ENCODE data around the gene SECTM1.
"Not testable (repeated sequence)": the region's sequence is repeated elsewhere in the genome, so short reads cannot be mapped to it uniquely, and the experiment has no call there.

SECTM1 gene

DNA sequence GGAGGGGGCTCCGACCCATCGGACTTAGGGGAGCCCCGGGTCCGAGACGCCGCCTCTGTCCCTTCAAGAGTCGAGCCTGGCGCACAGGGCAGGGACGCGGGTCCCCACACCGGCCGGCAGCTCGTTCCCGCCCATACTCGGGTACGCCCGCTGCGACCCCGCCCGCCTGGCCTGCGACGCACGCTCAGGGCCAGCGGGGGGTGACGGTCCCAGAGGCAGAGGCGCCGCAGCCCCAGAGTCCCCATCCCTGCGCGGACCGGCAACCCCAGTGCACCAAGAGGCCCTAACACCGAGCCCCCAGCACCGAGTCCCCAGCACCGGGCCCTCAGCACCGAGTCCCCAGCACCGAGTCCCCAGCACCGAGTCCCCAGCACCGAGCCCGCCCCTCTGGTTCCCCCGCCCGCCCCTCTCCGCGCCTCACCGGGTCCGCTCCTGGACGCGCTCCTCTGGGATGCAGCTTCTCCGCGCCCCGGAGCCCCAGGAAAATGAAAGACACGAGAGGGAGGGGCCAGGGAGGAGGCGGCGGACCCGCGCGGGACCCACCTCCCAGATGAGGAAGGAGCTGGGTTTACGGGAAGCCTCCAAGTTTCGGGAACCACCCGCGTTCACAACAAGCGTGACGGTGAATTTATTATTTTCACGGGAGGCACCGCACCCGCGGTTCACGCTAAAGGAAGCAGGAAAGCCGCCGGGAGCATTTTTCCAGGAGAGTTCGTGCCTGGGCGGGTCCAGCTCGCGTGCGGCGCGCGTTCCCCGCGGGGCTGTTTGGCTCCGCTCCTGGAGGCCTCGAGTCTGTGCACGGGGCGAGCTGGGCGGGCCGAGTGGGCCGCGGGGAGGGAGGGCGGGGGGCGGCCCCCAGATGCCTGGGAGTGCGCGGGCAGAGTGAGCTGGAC, at the start of gene SECTM1:
SECTM1 (minus strand) TSS at position 488 of the 893 bp plus-strand sequence. CDS start 6,526 bp downstream, outside the sequence.
- in situ Hi-C loops (cut with MboI; ENCODE audit: low sequenced_read_pairs), result no loop called here

DNA sequence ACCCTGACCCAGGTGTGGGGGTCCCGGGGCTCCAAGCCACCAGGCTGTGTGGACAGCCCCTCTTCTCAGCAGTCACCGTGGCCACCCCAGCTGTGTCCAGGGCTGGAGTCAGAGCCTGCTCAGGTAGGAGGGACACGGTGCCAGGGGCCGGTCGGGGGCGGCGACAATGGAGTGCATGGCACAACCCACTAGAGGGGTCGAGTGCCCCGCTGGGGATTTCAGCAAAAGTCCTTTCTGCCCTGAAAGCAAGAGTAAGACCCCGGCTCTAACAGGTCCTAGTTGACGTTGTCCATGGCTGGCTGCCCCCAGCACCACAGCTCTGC, 49.3 kb upstream of the SECTM1 start:
- in situ Hi-C loops (cut with MboI; ENCODE audit: low sequenced_read_pairs), result no loop called here

DNA sequence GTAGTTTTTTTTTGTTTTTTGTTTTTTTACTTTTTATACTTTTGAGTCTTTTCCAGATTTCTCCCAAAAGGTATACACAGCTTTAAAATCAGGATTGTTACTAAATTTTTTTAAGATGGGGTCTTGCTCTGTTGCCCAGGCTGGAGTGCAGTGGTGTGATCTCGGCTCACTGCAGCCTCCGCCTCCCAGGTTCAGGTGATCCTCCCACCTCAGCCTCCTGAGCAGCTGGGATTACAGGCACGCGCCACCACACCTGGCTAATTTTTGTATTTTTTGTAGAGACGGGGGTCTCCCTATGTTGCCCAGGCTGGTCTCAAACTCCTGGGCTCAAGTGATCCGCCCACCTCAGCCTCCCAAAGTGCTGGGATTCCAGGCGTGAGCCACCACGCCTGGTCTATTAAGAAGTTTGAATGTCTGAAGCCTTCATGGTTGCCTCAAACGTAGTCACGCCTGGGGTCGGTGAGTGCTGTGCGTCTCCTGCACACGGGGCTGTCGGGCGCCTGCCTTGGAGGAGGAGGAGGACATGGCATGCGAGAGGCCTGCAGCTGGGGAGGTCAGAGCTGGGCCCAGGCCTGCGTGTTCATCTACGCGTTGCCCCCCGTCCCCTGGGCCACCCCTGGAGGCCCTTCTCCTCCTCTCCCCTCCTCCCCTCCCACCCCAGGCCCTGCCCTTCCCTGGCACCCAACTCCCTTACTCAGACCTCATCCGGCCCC, 48.8 kb upstream of the SECTM1 start:
- in situ Hi-C loops (cut with MboI; ENCODE audit: low sequenced_read_pairs), result not testable (repeated sequence)

DNA sequence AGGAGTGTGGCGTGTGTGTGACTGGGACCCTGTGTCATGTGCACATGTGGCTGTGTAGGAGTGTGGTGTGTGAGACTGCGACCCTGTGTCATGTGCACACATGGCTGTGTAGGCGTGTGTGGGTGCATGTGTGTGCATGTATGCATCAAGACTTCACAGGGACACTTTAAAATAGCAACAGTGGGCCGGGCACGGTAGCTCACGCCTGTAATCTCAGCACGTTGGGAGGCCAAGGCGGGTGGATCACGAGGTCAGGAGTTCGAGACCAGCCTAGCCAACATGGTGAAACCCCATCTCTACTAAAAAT, 48.1 kb upstream of the SECTM1 start:
- in situ Hi-C loops (cut with MboI; ENCODE audit: low sequenced_read_pairs), result not testable (repeated sequence)

DNA sequence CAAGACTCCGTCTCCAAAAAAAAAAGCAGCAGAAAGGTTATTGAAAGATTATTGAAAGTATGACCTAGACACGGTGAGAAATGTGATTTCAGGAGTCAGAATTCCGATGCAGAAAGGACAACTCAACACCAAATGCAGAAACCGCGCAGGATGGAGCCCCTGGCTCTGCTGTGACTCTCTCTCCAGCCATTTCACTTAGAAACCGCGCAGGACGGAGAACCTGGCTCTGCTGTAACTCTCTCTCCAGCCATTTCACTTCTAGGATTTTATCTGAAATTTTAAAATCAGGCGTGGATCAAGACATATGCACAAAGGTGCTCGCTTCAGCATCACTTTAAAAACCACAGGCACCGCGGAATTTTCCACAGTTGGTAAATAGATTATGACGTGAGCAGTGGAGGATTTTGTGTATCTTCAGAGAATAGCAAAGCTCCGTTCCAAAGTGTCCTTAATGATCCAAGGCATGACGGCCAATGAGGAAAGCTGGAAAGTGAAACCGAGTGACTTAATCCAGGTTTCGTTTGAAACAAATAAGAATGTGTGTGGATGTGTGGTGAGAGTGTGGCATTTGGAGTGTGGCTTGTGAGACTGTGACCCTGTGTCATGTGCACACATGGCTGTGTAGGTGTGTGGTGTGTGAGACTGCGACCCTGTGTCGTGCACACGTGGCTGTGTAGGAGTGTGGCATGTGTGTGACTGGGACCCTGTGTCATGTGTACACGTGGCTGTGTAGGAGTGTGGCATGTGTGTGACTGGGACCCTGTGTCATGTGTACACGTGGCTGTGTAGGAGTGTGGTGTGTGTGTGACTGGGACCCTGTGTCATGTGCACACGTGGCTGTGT, 47.5 kb upstream of the SECTM1 start:
- in situ Hi-C loops (cut with MboI; ENCODE audit: low sequenced_read_pairs), result no loop called here

DNA sequence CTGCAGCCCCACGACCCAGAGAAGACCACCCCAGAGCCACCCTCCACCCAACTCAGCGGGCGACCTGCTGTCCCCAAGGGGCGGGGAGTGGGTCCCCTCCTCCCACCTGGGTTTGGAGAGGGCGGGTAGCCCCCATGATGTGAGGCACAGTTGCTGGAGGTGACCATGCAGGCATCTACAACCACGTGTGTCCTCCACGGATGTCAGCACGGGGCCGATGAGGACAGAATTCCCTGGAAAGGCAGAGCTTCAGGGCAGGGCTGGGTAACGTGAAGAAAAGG, 45.1 kb upstream of the SECTM1 start:
- in situ Hi-C loops (cut with MboI; ENCODE audit: low sequenced_read_pairs), result no loop called here

DNA sequence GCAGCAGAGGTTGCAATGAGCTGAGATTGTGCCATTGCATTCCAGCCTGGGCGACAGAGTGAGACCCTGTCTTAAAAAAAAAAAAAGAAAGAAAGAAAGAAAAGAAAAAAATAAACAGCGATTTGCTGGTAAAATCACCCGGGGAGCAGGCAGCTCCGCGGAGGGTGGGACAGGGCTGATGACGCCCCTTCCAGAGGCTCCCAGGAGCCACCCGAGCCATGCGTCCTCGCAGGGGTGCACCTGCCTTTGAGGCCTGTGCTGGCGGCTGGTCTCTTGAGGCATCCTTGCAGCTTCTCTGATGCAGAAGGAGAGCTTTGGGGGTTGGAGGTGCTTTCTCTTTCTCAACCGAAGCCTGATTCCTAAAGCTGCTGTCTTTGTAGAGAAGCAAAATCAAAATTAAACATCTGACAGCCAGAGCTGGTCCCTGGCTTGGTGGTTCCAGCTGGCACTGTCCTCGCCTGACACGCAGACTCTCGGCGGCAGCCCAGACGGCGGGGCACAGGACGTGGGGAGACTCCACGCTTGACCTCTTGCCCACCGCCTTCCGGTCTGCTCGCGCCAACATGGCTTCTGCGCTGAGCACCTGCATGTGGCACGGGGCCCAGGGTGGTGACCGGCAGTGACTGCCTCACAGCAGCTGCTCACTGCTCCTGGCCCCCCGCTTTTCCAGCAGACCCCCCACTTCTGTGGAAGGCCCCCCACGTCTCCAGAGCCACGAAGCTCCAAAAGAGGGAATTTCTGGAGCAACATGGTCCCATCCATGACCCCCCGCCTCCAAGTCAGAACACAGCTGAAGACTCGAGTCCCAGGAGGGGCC, 44.6 kb upstream of the SECTM1 start:
- in situ Hi-C loops (cut with MboI; ENCODE audit: low sequenced_read_pairs), result no loop called here

DNA sequence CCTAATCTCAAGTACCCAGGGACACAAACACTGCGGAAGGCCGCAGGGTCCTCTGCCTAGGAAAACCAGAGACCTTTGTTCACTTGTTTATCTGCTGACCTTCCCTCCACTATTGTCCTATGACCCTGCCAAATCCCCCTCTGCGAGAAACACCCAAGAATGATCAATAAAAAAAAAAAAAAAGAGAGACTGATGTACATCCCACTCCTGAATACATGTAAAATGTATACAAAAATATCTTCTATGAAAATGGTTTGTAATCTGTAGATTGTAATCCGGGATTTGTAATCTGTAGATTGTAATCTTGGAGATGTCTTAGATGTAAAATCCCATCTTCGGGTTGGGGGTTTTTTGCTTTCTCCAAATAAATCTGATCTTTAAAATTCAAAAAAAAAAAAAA, 43.7 kb upstream of the SECTM1 start:
- in situ Hi-C loops (cut with MboI; ENCODE audit: low sequenced_read_pairs), result not testable (repeated sequence)

DNA sequence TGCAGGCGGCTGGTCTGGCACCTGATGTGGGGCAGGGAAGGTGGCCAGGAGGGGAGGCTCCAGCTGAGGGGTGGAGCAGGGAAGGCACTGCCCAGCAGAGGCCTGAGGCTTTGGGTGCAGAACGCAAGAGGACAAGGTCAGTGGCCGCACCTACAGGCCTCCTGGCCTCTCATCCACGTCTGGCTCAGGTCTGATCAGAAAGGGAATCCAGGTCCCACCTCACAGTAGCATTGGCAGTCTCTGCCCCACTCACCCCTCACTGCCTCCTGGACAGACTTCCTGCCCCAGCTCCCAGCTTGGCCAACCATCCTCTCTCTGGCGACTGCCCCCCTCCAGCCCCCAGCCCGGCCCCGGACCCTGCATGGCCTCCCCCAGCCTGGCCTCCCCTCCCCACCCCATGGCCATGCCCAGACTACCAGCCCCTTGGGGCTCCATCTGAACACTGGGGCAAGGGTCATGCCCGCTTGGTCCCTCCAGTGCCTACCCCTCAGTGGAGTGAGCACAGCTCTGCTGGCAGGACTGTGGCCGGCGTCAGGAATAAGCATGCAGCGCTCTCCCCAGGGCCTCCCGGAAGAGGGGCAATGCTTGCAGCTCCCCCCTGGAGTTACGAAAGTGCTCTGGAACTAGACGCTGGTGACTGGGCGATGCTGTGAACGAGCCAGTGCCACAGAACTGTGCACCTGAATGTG, 42.6 kb upstream of the SECTM1 start:
- in situ Hi-C loops (cut with MboI; ENCODE audit: low sequenced_read_pairs), result no loop called here

DNA sequence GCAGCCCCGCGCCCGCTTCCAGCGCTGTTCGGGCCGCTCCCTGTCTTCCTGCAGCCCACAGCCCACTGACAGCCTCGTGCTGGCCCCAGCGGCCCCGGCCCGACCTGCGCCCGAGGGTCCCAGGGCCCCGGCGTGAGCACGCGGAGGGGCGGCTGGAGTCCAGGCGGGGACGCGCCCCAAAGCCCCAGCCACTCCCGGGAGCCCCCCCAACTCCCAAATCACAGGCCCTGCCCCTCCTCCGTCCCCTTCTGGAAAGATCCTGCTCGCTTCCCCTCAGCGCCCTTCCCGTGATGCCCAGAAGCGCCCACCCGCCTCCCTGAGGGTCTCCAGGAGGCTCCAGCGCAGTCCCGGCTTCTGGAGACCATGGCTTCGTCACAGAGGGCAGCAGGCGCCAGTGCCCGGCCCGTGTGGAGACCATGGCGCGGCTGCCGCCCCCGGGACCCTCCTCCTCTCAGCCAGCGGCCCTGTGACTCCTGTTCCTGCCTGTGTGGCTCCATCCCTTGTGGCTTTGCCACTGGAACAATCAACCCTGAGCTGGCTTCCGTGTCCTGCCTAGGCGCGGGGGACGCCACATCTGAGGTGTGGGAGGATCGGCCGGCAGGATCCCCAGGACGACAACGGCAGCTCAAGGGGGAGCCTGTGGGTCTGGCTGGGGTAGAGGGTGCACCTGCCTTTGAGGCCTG, 41.9 kb upstream of the SECTM1 start:
- in situ Hi-C loops (cut with MboI; ENCODE audit: low sequenced_read_pairs), result no loop called here

DNA sequence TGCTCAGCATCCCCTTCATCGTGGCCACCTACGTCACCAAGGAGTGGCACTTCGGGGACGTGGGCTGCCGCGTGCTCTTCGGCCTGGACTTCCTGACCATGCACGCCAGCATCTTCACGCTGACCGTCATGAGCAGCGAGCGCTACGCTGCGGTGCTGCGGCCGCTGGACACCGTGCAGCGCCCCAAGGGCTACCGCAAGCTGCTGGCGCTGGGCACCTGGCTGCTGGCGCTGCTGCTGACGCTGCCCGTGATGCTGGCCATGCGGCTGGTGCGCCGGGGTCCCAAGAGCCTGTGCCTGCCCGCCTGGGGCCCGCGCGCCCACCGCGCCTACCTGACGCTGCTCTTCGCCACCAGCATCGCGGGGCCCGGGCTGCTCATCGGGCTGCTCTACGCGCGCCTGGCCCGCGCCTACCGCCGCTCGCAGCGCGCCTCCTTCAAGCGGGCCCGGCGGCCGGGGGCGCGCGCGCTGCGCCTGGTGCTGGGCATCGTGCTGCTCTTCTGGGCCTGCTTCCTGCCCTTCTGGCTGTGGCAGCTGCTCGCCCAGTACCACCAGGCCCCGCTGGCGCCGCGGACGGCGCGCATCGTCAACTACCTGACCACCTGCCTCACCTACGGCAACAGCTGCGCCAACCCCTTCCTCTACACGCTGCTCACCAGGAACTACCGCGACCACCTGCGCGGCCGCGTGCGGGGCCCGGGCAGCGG, 41.2 kb upstream of the SECTM1 start:
- in situ Hi-C loops (cut with MboI; ENCODE audit: low sequenced_read_pairs), result no loop called here

DNA sequence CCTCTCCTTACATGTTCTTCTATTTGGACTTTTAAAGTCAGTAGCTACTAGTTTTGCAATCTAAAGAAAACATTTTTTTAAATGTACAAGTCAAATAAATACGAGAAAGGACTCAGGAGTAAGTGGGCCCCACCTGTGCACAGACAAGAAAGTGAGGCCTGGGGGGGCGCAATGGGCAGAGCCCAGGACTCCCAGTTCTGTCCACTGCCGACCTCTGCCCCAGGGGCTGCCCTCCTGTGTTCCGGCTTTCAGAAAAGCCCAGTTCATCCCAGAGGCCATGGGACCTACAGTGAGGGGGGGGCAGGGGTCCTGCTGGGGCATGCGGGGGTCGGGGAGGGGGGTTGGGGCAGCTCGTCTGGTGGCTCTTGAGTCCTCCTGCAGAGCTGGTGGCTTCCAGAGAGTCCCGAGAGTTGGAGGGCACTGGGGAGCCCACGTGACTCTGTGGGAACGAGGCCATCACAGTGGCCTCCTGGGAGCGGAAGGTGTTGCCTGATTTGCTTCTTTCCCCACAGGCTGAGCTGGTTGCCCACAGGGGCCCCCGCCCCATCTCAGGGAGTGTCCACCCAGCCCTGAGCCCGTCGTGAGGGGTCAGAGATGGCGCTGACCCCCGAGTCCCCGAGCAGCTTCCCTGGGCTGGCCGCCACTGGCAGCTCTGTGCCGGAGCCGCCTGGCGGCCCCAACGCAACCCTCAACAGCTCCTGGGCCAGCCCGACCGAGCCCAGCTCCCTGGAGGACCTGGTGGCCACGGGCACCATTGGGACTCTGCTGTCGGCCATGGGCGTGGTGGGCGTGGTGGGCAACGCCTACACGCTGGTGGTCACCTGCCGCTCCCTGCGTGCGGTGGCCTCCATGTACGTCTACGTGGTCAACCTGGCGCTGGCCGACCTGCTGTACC, 40.4 kb upstream of the SECTM1 start:
- in situ Hi-C loops (cut with MboI; ENCODE audit: low sequenced_read_pairs), result no loop called here

DNA sequence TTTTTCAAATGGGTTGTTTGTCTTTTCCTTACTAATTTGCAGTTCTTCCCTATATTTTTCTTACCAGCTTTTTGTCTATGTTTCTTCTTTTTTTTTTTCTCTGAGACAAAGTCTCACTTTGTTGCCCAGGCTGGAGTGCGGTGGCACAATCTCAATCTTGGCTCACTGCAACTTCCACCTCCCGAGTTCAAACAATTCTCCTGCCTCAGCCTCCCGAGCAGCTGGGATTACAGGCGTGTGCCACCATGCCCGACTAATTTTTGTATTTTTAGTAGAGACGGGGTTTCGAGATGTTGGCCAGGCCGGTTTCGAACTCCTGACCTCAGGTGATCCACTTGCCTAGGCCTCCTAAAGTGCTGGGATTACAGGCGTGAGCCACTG, 39.5 kb upstream of the SECTM1 start:
- in situ Hi-C loops (cut with MboI; ENCODE audit: low sequenced_read_pairs), result not testable (repeated sequence)

DNA sequence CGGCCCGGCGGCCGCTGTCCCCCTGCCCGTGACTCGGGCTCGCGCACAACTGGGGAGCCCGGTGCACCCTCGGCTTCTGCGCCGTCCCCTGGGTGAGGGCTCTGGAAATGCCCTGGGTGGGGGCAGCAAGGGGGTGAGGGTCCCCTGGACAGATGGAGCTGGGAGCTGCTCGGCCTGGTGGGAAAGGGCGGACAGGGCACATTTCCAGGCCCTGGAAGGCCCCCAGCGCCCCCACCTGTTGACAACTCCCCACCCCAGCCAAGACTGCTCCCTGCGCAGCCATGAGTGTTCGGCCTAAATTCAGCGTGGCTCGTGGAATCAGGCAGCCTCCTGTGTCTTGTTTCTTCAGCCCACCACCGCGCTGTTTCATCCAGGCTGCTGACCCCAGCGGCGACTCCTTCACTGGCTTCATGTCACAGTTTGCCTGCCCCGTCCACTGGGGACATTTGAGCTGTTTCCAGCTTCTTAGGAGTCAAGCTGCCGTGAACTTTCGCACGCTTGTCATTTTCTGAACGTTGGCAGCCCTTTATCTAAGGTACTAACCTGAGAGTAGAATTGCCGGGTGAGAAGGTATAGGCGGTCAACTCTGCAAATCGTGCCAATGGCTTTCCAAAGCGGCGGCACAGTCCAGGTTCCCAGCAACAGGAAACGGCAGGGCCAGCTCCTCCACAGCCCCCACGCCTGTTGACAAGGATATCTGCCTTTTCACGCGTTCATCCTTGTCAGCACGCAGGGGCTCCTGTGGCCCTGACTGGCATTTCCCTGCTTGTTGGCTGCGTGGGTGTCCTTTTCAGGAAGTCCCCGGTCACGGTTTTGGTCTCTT, 38.9 kb upstream of the SECTM1 start:
- in situ Hi-C loops (cut with MboI; ENCODE audit: low sequenced_read_pairs), result no loop called here

DNA sequence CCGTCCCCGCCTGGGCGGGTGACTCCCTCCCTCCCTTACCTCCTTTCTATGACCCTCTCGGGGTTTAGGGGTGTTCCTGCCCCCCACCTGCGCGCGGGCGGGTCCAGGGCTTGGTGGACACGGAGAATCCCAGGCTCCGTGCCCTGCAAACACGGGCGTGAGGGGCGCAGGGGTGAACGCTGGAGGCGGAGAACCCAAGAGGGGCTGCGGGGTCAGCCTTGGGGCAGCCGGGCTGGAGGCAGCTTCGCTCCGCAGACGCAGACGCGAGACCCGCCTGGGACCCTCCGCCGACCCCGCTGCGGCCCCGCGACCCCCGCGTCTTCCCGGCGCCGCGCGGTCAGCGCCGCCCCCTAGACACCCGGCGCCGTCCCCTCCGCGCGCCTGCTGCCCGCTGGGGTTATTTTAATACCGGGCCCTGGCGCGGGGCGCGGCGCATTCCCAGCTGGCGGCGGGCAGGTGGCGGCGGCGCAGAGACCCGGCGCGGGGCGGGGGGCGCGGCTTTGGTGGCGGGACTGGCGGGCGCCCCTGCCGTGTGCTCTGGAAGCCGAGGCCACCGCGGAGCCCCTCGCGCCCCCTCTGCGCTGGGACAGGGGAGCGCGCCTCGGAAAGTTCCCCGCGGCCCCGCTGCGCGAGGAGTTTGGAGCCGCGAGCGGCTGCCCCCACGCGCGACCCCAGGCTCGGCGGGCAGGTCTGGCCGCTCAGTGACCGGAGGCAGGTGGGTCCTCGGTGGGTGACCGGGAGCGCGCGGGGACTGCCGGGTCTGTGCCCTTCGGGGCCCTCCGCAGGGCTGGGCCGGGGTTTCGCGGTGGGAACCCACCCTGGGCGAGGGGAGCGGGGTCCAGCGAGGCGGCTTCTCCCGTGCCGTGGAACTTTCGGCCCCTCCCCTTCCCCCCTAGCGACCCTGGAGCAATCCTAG, 38.0 kb upstream of the SECTM1 start, which contains the start of gene UTS2R:
UTS2R (plus strand) TSS at position 433 of the 916 bp plus-strand sequence. CDS start 2,560 bp downstream, outside the sequence.
- in situ Hi-C loops (cut with MboI; ENCODE audit: low sequenced_read_pairs), result no loop called here
